ENCODE results near the gene PRKAG2.

Gene PRKAG2

GRCh38 chr7:151833213-151833651 lies 43.7 kb downstream of the PRKAG2 start:
- no peak overlapping the region for H3K4me3 ChIP-seq (ENCODE audit: low read depth, low read length)
- DNase-seq (ENCODE audit: low read depth), result no peak
- no peak for TF ChIP-seq MAX (IDR thresholded peaks at IDR 0.05; ENCODE audit: low read depth, low read length)
- TF ChIP-seq, protein P1, sequence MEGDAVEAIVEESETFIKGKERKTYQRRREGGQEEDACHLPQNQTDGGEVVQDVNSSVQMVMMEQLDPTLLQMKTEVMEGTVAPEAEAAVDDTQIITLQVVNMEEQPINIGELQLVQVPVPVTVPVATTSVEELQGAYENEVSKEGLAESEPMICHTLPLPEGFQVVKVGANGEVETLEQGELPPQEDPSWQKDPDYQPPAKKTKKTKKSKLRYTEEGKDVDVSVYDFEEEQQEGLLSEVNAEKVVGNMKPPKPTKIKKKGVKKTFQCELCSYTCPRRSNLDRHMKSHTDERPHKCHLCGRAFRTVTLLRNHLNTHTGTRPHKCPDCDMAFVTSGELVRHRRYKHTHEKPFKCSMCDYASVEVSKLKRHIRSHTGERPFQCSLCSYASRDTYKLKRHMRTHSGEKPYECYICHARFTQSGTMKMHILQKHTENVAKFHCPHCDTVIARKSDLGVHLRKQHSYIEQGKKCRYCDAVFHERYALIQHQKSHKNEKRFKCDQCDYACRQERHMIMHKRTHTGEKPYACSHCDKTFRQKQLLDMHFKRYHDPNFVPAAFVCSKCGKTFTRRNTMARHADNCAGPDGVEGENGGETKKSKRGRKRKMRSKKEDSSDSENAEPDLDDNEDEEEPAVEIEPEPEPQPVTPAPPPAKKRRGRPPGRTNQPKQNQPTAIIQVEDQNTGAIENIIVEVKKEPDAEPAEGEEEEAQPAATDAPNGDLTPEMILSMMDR (IDR thresholded peaks at IDR 0.05; ENCODE audit: low read depth, low read length), result no peak
- no peak for TF ChIP-seq MYC (IDR thresholded peaks at IDR 0.05; ENCODE audit: low read depth, low read length)
- no peak for TF ChIP-seq POLR2A (IDR thresholded peaks at IDR 0.05; ENCODE audit: extremely low read depth, insufficient read length)

GRCh38 chr7:151832656-151833055 lies 44.3 kb downstream of the PRKAG2 start:
- DNase-seq (ENCODE audit: low read depth), result no peak
- TF ChIP-seq MAX (IDR thresholded peaks at IDR 0.05; ENCODE audit: low read depth, low read length), result no peak
- TF ChIP-seq, protein P1 (IDR thresholded peaks at IDR 0.05; ENCODE audit: low read depth, low read length), result no peak
- TF ChIP-seq MYC (IDR thresholded peaks at IDR 0.05; ENCODE audit: low read depth, low read length), result no peak
- TF ChIP-seq POLR2A (IDR thresholded peaks at IDR 0.05; ENCODE audit: extremely low read depth, insufficient read length), result no peak
- H3K4me3 ChIP-seq (ENCODE audit: low read depth, low read length), result no peak overlapping the region

DNA sequence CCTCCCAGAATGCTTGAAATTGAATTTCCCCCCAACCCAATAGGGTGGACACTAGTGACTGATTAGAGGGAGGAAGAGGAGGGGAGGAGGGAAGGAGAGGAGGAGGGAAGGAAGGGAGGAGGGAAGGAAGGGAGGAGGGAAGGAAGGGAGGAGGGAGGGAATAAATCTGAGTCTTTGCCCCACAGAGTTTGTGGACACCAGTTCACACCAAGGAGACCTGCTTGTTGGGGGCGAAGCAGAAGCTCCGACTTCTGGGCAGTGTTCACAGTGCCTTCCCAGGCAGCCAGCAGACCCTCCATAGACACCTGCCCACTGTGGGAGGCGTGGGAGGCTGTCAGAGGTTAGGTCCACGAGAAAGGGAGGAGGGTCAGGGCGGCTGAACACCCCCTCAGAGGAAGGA lies 44.8 kb downstream of the PRKAG2 start:
- no peak for DNase-seq (ENCODE audit: low read depth)
- H3K4me3 ChIP-seq (ENCODE audit: low read depth, low read length), result no peak overlapping the region
- TF ChIP-seq MYC (IDR thresholded peaks at IDR 0.05; ENCODE audit: low read depth, low read length) (no peak), POLR2A (IDR thresholded peaks at IDR 0.05; ENCODE audit: extremely low read depth, insufficient read length) (no peak), MAX (IDR thresholded peaks at IDR 0.05; ENCODE audit: low read depth, low read length) (no peak)
- TF ChIP-seq, protein P1 (IDR thresholded peaks at IDR 0.05; ENCODE audit: low read depth, low read length), result no peak

- H3K4me3 ChIP-seq (ENCODE audit: low read depth, low read length), result no peak overlapping the region
- no peak for DNase-seq (ENCODE audit: low read depth)
- TF ChIP-seq, protein P1 (IDR thresholded peaks at IDR 0.05; ENCODE audit: low read depth, low read length), result no peak
- TF ChIP-seq MAX (IDR thresholded peaks at IDR 0.05; ENCODE audit: low read depth, low read length) (no peak), POLR2A (IDR thresholded peaks at IDR 0.05; ENCODE audit: extremely low read depth, insufficient read length) (no peak), MYC (IDR thresholded peaks at IDR 0.05; ENCODE audit: low read depth, low read length) (no peak)
These were observed 45.3 kb downstream of the PRKAG2 start for GRCh38 chr7:151831606-151832005.

DNA sequence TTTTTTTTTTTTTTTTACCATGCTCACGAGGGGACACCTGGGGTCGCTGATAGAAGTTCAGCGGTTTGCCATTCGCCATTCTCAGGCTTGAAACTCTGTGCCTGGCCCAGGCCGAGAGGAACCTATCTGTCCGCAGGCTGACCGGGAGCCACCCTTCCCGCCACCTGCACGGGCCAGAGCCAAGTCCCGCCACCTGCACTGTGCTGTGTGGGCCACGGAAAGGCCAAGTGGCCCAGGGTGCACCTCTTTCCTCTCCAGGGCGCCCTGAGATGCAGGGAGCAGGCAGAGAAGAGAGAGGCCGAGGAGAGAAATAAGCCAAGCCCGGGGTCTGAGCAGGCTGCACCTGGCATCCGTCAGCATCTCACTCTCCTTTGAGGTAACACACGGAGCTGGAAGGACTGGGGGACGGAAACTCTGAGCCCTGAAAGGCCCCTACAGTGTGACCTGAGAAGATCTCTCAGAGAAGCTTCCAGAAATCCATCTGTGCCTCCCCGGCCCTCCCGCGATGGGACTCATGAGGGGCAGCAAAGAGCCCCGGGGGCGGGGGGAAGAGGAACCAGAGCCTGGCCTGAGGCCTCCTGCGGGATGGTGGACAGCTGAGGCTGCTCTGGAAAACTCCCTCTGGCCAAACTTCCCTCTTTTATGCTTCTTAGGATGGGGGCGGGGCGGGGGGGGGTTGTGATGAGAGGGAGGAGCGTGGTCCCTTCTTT lies 46.6 kb downstream of the PRKAG2 start:
- H3K4me3 ChIP-seq (ENCODE audit: low read depth, low read length), result no peak overlapping the region
- no peak for DNase-seq (ENCODE audit: low read depth)
- TF ChIP-seq POLR2A (IDR thresholded peaks at IDR 0.05; ENCODE audit: extremely low read depth, insufficient read length) (no peak), MAX (IDR thresholded peaks at IDR 0.05; ENCODE audit: low read depth, low read length) (no peak), MYC (IDR thresholded peaks at IDR 0.05; ENCODE audit: low read depth, low read length) (no peak)
- TF ChIP-seq, protein P1 (IDR thresholded peaks at IDR 0.05; ENCODE audit: low read depth, low read length), result no peak

All from NB4 (cell line).